ENCODE measurements around the gene SAPCD2.

DNA sequence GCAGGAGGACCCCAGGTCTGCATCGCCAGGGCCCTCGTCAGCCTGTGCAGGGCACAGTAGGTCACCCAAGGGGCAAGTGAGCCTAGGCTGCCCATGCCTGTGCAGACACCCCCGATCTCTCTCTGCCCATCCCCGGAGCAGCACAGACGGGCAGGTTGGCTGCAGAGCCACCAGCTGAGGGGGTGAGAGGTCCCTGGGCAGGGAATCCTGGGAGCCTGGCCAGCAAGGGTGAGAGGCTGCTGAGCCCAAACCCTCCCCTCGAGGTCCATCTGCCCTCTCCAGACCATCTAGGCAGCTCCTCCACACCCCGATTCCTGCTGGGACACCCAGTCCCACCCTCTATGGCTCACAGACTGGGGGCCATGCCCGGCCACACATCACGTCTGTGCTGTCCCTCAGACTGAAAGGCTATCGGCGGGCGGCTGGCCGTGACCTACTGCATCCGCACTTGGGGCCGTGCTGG, 46.9 kb upstream of the SAPCD2 start:
- TF ChIP-seq CTCF (IDR thresholded peaks at IDR 0.05) (no peak), POLR2AphosphoS5 (IDR thresholded peaks at IDR 0.05; ENCODE audit: insufficient read depth in 1 of 2, low read depth in 1 of 2) (no peak), POLR2A (IDR thresholded peaks at IDR 0.05) (no peak)
